ENCODE measurements around the gene CDK6.

CDK6 gene

GRCh38 chr7:92876836-92877235 lies 40.5 kb upstream of the CDK6 start:
- TF ChIP-seq CTCF (conservative IDR thresholded peaks at IDR 0.05; ENCODE audit: low read depth, low read length), result no peak
- no peak overlapping the region for H3K4me3 ChIP-seq (ENCODE audit: low read length)
- no peak for DNase-seq (ENCODE audit: low read depth)

DNA sequence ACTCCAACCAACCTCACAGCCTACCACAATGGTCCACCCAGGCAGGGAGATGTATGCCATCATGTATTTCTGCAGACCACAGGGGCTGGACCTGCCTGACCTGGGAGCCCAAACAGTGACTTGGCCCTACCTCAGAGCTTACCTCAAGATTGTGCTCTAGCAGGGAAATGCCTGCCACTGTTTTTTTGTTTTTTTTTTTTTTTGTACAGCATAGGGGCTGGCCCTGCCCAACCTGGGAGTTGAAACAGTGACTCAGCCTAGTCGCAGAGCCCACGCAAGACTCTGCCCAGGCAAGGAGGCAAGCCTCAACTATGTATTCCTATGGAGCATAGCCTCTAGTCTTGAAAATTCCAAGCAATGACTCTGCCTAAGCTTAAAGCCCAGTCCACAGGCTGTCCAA lies 39.3 kb upstream of the CDK6 start:
- H3K4me3 ChIP-seq (ENCODE audit: low read length), result no peak overlapping the region
- TF ChIP-seq CTCF (conservative IDR thresholded peaks at IDR 0.05; ENCODE audit: low read depth, low read length), result no peak
- no peak for DNase-seq (ENCODE audit: low read depth)

DNA sequence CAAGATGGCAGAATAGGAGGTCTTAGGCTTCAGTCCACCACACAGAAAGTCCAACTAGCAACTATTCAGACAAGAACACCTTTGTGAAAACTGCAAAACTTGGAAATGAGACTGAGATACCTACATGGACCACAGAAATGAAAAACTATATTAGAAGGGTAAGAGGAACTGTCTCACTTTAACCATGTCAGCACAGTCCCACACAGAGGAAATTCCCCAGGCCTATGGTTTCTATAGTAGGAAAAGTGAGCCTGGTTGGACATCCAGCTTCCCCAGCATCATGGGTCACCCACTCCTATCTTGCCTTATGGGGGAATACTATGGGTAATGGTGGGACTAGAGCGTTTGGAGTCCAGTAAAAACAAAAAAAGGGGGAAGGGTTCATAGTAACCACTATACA lies 38.8 kb upstream of the CDK6 start:
- no peak for TF ChIP-seq CTCF (conservative IDR thresholded peaks at IDR 0.05; ENCODE audit: low read depth, low read length)
- no peak overlapping the region for H3K4me3 ChIP-seq (ENCODE audit: low read length)
- no peak for DNase-seq (ENCODE audit: low read depth)

DNA sequence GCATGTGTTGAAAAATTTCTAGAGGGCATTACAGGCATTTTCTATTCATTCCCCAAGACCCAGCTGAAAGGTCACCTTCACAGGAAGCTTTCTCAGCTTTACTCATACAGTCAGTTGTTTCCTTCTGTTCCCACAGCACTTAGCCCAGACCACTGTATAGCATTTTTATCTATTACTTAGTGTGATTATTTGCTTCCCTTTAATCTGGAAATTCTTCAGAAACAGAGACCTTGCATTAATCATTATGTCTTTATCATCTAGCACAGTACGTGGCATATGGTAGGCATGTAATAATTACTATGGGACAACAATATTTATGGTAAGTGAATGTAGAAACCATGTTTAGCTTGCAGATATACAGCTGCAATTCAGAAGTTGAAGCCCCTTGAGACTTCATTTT lies 38.2 kb upstream of the CDK6 start:
- no peak overlapping the region for H3K4me3 ChIP-seq (ENCODE audit: low read length)
- no peak for DNase-seq (ENCODE audit: low read depth)
- no peak for TF ChIP-seq CTCF (conservative IDR thresholded peaks at IDR 0.05; ENCODE audit: low read depth, low read length)

DNA sequence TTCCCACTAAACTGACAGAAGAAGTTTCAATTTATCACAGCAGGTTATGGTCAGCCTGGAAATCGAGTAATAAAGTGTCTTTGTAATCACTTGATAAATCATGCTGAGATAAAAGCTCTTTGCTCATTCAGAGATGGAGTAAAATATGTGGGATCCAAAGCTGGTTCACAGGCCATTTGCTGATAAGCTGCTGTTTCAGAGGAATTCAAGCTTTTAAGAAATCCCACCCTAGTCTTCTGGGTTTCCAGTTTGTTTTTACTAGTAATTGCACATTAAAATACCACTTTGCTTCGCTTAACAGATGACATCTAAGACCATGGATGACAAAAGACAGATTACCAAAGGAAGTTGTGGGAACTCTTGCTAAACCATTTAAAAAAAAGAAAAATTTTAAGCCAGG lies 37.4 kb upstream of the CDK6 start:
- no peak overlapping the region for H3K4me3 ChIP-seq (ENCODE audit: low read length)
- no peak for DNase-seq (ENCODE audit: low read depth)
- TF ChIP-seq CTCF (conservative IDR thresholded peaks at IDR 0.05; ENCODE audit: low read depth, low read length), result no peak

GRCh38 chr7:92872701-92873100 lies 36.3 kb upstream of the CDK6 start:
- no peak for DNase-seq (ENCODE audit: low read depth)
- no peak overlapping the region for H3K4me3 ChIP-seq (ENCODE audit: low read length)
- no peak for TF ChIP-seq CTCF (conservative IDR thresholded peaks at IDR 0.05; ENCODE audit: low read depth, low read length)

DNA sequence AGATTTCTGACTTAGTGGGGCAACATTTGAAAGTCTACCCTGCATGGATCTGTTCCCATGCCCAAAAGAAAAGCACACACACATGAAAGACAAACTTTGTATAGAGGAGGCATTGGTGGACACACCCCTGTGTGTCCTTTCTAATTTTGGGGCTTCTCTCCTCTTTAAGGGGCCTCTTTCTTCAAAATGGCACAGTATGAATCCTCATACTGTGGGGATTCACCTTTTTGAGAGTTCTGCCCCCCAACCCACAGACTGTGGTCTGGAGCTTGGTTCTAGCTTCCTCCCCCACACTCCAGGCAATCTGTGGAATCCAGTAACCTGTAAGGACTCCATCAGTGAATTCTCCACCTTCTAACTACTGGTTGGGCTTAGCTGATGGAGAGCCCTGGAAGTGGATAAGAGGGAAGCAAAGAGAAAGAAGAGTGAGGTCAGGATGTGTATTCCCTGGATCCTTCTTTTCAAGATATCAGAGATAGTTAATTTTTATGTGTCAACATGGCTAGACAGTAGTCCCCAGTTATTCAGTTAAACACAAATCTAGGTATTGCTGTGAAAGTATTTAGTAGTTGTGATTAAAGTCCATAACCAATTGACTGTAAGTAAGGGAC lies 32.4 kb upstream of the CDK6 start:
- no peak for TF ChIP-seq CTCF (conservative IDR thresholded peaks at IDR 0.05; ENCODE audit: low read depth, low read length)
- DNase-seq (ENCODE audit: low read depth), result no peak
- H3K4me3 ChIP-seq (ENCODE audit: low read length), result no peak overlapping the region

All from retinal pigment epithelial cell (primary cell).